ENCODE results near the gene CRB1. TPM values are rescaled to one million over a fixed set of nuclear protein-coding genes. Genes with fewer than 3 reads are reported as not detected.

The CRB1 gene
- polyA plus RNA-seq, 1 donor from 2014 or later = 2.3 TPM

GRCh38 chr1:197304638-197305200, 36.7 kb downstream of the CRB1 start:
- Histone ChIP-seq H2AFZ (ENCODE audit: low read depth, low read length) (no peak overlapping the region), H3K27ac (ENCODE audit: low read length) (no peak overlapping the region)

GRCh38 chr1:197305925-197306324, 37.9 kb downstream of the CRB1 start:
- no peaks in the 10 kb centered on the region for H4K20me1 ChIP-seq (ENCODE audit: insufficient read depth)
- H2AFZ ChIP-seq (ENCODE audit: low read depth, low read length) = no peak overlapping the region
- no peaks in the 10 kb centered on the region for H3K9me2 ChIP-seq (ENCODE audit: insufficient read depth, low read length)
- H3K4me3 ChIP-seq (ENCODE audit: low read length) = no peak overlapping the region
- H3F3A ChIP-seq (ENCODE audit: insufficient read depth, low read length, poor library complexity, severe bottlenecking) = no peaks in the 10 kb centered on the region
- H3K79me2 ChIP-seq (replicated peaks; ENCODE audit: insufficient read depth, low read length) = no peaks in the 10 kb centered on the region
- TF ChIP-seq SMC3 (conservative IDR thresholded peaks at IDR 0.05; ENCODE audit: poor library complexity) = no peak
- TF ChIP-seq EZH2 (IDR thresholded peaks at IDR 0.05; ENCODE audit: borderline replicate concordance, insufficient read depth, low read length, poor library complexity, severe bottlenecking) = no peak
- no peak for TF ChIP-seq REST (IDR thresholded peaks at IDR 0.05; ENCODE audit: borderline replicate concordance)
- no peak for TF ChIP-seq MXI1 (conservative IDR thresholded peaks at IDR 0.05; ENCODE audit: poor library complexity, severe bottlenecking)
- no peak for TF ChIP-seq EP300 (conservative IDR thresholded peaks at IDR 0.05; ENCODE audit: poor library complexity, severe bottlenecking)
- no peak for TF ChIP-seq CTCF (IDR thresholded peaks at IDR 0.05; ENCODE audit: poor library complexity, severe bottlenecking)
- TF ChIP-seq TAF1 (IDR thresholded peaks at IDR 0.05; ENCODE audit: low read depth) = no peak
- TF ChIP-seq POLR2AphosphoS5 (IDR thresholded peaks at IDR 0.05) = no peak
- TF ChIP-seq RAD21 (conservative IDR thresholded peaks at IDR 0.05) = no peak
- H3K27ac ChIP-seq (ENCODE audit: low read length) = no peak overlapping the region
- H3K9ac ChIP-seq (ENCODE audit: low read length) = no peak overlapping the region
- no peaks in the 10 kb centered on the region for H3K9me3 ChIP-seq (ENCODE audit: low read length)
- H3K27me3 ChIP-seq (ENCODE audit: insufficient read depth, low read depth, low read length) = no peaks in the 10 kb centered on the region
- no peak overlapping the region for H3K4me2 ChIP-seq (ENCODE audit: low read length)
- no peaks in the 10 kb centered on the region for H3K36me3 ChIP-seq (ENCODE audit: insufficient read depth, low read length)

More at GRCh38 chr1:197304638-197305200, 36.7 kb downstream of the CRB1 start:
- Histone ChIP-seq H3K4me2 (ENCODE audit: low read length) (no peak overlapping the region), H3K4me3 (ENCODE audit: low read length) (no peak overlapping the region), H3K27me3 (ENCODE audit: insufficient read depth, low read depth, low read length) (no peaks in the 10 kb centered on the region), H4K20me1 (ENCODE audit: insufficient read depth) (no peaks in the 10 kb centered on the region), H3F3A (ENCODE audit: insufficient read depth, low read length, poor library complexity, severe bottlenecking) (no peaks in the 10 kb centered on the region), H3K9ac (ENCODE audit: low read length) (no peak overlapping the region), H3K9me3 (ENCODE audit: low read length) (no peaks in the 10 kb centered on the region), H3K79me2 (replicated peaks; ENCODE audit: insufficient read depth, low read length) (no peaks in the 10 kb centered on the region), H3K9me2 (ENCODE audit: insufficient read depth, low read length) (no peaks in the 10 kb centered on the region), H3K36me3 (ENCODE audit: insufficient read depth, low read length) (no peaks in the 10 kb centered on the region)
- TF ChIP-seq REST (IDR thresholded peaks at IDR 0.05; ENCODE audit: borderline replicate concordance) = no peak
- no peak for TF ChIP-seq EP300 (conservative IDR thresholded peaks at IDR 0.05; ENCODE audit: poor library complexity, severe bottlenecking)
- TF ChIP-seq RAD21 (conservative IDR thresholded peaks at IDR 0.05) = no peak
- TF ChIP-seq SMC3 (conservative IDR thresholded peaks at IDR 0.05; ENCODE audit: poor library complexity) = no peak

All from neural cell (in vitro differentiated cells).